AG04450 (cell line): ENCODE data around the gene KLHL29. TPM values are rescaled to one million over a fixed set of nuclear protein-coding genes. Genes with fewer than 3 reads are reported as not detected.

Source experiments
- CTCF ChIA-PET: fragments of 300-600, 350-600 bp; formaldehyde crosslinking; extraction: SDS; loops from one replicate; lab custom pipeline; 2022; ENCODE audit warnings: antibody characterized with exemption, inconsistent platforms; lab: Charles Lee
- POLR2A ChIA-PET: fragments of 350-600 bp; formaldehyde crosslinking; extraction: SDS; loops from one replicate; lab custom pipeline; 2021; ENCODE audit warnings: antibody characterized with exemption, inconsistent platforms; lab: Yijun Ruan, JAX
- DNase-seq: peaks from one replicate; pipeline ENCODE4 v3.0.0-alpha.2; 2011; ENCODE audit warnings: low read depth, low spot score
- H3K27ac ChIP-seq: one replicate; pipeline ENCODE4 v1.5.1; 2012; ENCODE audit warnings: low read depth, low read length, control low read depth
- H3K27me3 ChIP-seq: one replicate; pipeline ENCODE4 v1.6.0; 2012; ENCODE audit warnings: low read length; ENCODE audit not compliant: control insufficient read depth, insufficient read depth
- H3K4me3 ChIP-seq: 2 replicates; pipeline ENCODE4 v1.5.1; 2011; ENCODE audit warnings: mild to moderate bottlenecking, low read depth, low read length, control low read depth
- H3K9me3 ChIP-seq: 2 replicates; pipeline ENCODE4 v1.5.1; 2012; ENCODE audit warnings: low read length; ENCODE audit not compliant: control insufficient read depth, insufficient read depth
- polyA plus RNA-seq: library from polyadenylated mRNA; depleted of rRNA; stranded (reverse); fragments of >200 nt; gene quantifications from 2 replicates; pipeline ENCODE4 v1.2.3, GENCODE V29; 2011
- TF ChIP-seq, protein P1 (sequence below): IDR thresholded peaks from 2 replicates; pipeline ENCODE4 v1.5.1; 2011; ENCODE audit warnings: low read depth, low read length, control low read depth, inconsistent platforms

The KLHL29 gene
- polyA plus RNA-seq, 1 experiment, result 3.6 TPM

- POLR2A ChIA-PET, result no interaction called here
- CTCF ChIA-PET, result no interaction called here
- H3K9me3 ChIP-seq, result peaks cover 13% of the 10 kb centered on the region
These were observed 255.7 kb downstream of the KLHL29 start for GRCh38 chr2:23640711-23641110.

GRCh38 chr2:23642516-23642915, 257.5 kb downstream of the KLHL29 start:
- Histone ChIP-seq H3K27me3 (no peaks in the 10 kb centered on the region), H3K9me3 (peaks cover 13% of the 10 kb centered on the region), H3K4me3 (no peak overlapping the region), H3K27ac (no peak overlapping the region)
- POLR2A ChIA-PET, result no interaction called here
- TF ChIP-seq, protein P1, sequence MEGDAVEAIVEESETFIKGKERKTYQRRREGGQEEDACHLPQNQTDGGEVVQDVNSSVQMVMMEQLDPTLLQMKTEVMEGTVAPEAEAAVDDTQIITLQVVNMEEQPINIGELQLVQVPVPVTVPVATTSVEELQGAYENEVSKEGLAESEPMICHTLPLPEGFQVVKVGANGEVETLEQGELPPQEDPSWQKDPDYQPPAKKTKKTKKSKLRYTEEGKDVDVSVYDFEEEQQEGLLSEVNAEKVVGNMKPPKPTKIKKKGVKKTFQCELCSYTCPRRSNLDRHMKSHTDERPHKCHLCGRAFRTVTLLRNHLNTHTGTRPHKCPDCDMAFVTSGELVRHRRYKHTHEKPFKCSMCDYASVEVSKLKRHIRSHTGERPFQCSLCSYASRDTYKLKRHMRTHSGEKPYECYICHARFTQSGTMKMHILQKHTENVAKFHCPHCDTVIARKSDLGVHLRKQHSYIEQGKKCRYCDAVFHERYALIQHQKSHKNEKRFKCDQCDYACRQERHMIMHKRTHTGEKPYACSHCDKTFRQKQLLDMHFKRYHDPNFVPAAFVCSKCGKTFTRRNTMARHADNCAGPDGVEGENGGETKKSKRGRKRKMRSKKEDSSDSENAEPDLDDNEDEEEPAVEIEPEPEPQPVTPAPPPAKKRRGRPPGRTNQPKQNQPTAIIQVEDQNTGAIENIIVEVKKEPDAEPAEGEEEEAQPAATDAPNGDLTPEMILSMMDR, result no peak
- CTCF ChIA-PET, result no interaction called here
- DNase-seq, result no peak

More at GRCh38 chr2:23640711-23641110, 255.7 kb downstream of the KLHL29 start:
- no peak for DNase-seq
- H3K27ac ChIP-seq, result no peak overlapping the region
- H3K4me3 ChIP-seq, result no peak overlapping the region
- TF ChIP-seq, protein P1, result no peak
- no peaks in the 10 kb centered on the region for H3K27me3 ChIP-seq

GRCh38 chr2:23645230-23645808, 260.3 kb downstream of the KLHL29 start:
- ChIA-PET POLR2A (no interaction called here), CTCF (interaction anchor here (1.2 to 1.7 kb wide), 2 partner anchors 8 to 21 kb away, joined by 3 to 6 read pairs; no protein-coding TSS in a partner anchor)
- no peak overlapping the region for H3K27ac ChIP-seq
- TF ChIP-seq, protein P1, result no peak
- DNase-seq, result no peak
- no peaks in the 10 kb centered on the region for H3K27me3 ChIP-seq
- H3K4me3 ChIP-seq, result no peak overlapping the region
- H3K9me3 ChIP-seq, result peaks cover 13% of the 10 kb centered on the region

DNA sequence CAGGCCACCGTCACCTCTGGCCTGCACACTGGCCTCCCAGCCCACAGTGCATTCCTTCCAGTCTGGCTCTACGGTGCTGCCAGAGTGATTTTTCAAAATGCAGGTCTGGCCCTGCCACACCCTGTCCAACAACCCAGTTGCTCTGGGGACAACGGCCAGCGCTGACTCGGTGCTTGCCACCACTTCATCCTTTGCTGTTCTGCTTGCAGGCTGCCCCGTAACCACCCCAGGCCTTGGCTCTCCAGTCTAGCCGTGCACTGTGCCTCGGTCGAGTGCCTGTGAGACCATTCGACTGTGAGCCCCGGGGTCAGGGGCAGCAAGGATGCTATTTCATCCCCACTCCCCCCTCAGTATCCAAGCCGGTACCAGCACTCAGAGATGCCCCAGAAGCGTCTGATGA, 262.6 kb downstream of the KLHL29 start:
- POLR2A ChIA-PET, result no interaction called here

GRCh38 chr2:23649303-23649702, 264.3 kb downstream of the KLHL29 start:
- ChIA-PET CTCF (no interaction called here), POLR2A (no interaction called here)
- TF ChIP-seq, protein P1, result no peak

More for the DNA sequence above, 262.6 kb downstream of the KLHL29 start:
- TF ChIP-seq, protein P1, result no peak
- Histone ChIP-seq H3K4me3 (no peak overlapping the region), H3K27me3 (no peaks in the 10 kb centered on the region), H3K9me3 (peaks cover 9% of the 10 kb centered on the region), H3K27ac (no peak overlapping the region)
- CTCF ChIA-PET, result interaction anchor here (0.9 kb wide), 1 partner anchor 296 kb away, joined by 4 read pairs; no protein-coding TSS in a partner anchor
- no peak for DNase-seq

More at GRCh38 chr2:23649303-23649702, 264.3 kb downstream of the KLHL29 start:
- Histone ChIP-seq H3K27me3 (no peaks in the 10 kb centered on the region), H3K4me3 (no peak overlapping the region), H3K9me3 (no peaks in the 10 kb centered on the region; the same call in 1 of the 2 replicates), H3K27ac (no peak overlapping the region)
- DNase-seq, result no peak
